H1 (cell line): Measurements from ENCODE around the gene TECR. TPM values are rescaled to one million over a fixed set of nuclear protein-coding genes. Genes with fewer than 3 reads are reported as not detected.
A peak's percentile ranks its signal among the peaks of the same experiment; 100 is the strongest.

Source experiments
- CTCF ChIA-PET: fragments of 300-600 bp; sonication (Branson Sonifier 250); formaldehyde crosslinking; loops from one replicate; lab custom pipeline; 2021; ENCODE audit not compliant: partially characterized antibody; lab: Charles Lee
- POLR2A ChIA-PET: fragments of 300-600 bp; sonication (Branson Sonifier 250); formaldehyde crosslinking; loops from one replicate; lab custom pipeline; 2021; ENCODE audit warnings: inconsistent platforms; ENCODE audit not compliant: partially characterized antibody; lab: Charles Lee
- DNase-seq, 2 experiments: peaks; one replicate each; pipeline versions ENCODE4 v3.0.0 to v3.0.0-alpha.2; 2010 to 2022; ENCODE audit warnings: low spot score in 2 of 2, low read depth in 1 of 2, mixed read lengths in 1 of 2
- FAIRE-seq: peaks from 2 replicates; lab custom pipeline; 2011; peaks lifted over from hg19 to GRCh38; lab: Jason Lieb, UNC
- H2AFZ ChIP-seq: 2 replicates; pipeline ENCODE4 v1.8.1; 2012; ENCODE audit warnings: low read length, inconsistent platforms
- H2AK5ac ChIP-seq: 2 replicates; pipeline ENCODE4 v1.6.1; 2013; ENCODE audit warnings: low read depth, low read length
- H2BK120ac ChIP-seq: replicated peaks from 2 replicates; pipeline ENCODE3; 2013; ENCODE audit warnings: low read depth, low read length, inconsistent platforms
- H2BK12ac ChIP-seq: 2 replicates; pipeline ENCODE4 v1.6.1; 2013; ENCODE audit warnings: low read depth, low read length
- H2BK15ac ChIP-seq: 2 replicates; pipeline ENCODE4 v1.6.1; 2013; ENCODE audit warnings: low read length
- H2BK20ac ChIP-seq: 2 replicates; pipeline ENCODE4 v1.6.1; 2013; ENCODE audit warnings: low read length
- H2BK5ac ChIP-seq: 2 replicates; pipeline ENCODE4 v1.6.1; 2013; ENCODE audit warnings: low read depth, low read length
- H3K14ac ChIP-seq: 2 replicates; pipeline ENCODE4 v1.6.1; 2013; ENCODE audit warnings: inconsistent platforms; ENCODE audit not compliant: insufficient read length
- H3K18ac ChIP-seq: 2 replicates; pipeline ENCODE4 v1.6.1; 2013; ENCODE audit warnings: low read length; ENCODE audit errors: extremely low read depth
- H3K23ac ChIP-seq: 2 replicates; pipeline ENCODE4 v1.6.1; 2013; ENCODE audit warnings: inconsistent platforms; ENCODE audit not compliant: insufficient read length
- H3K23me2 ChIP-seq: 2 replicates; pipeline ENCODE4 v1.6.1; 2013; ENCODE audit warnings: low read depth, low read length
- H3K27ac ChIP-seq: 2 replicates; pipeline ENCODE4 v1.6.1; 2011; ENCODE audit warnings: low read depth, low read length, inconsistent platforms
- H3K27me3 ChIP-seq, 4 experiments: replicated peaks in 1 of 4; 1 replicate in 1 of 4; 2 replicates in 3 of 4; pipeline versions ENCODE4 v1.6.1 to v1.8.1; 2011 to 2013; ENCODE audit warnings: low read length in 3 of 4, mild to moderate bottlenecking in 3 of 4, inconsistent platforms in 2 of 4, mixed read lengths in 2 of 4, moderate library complexity in 1 of 4; ENCODE audit not compliant: control insufficient read depth in 3 of 4, insufficient read depth in 3 of 4; ENCODE audit errors: extremely low read depth in 1 of 4
- H3K36me3 ChIP-seq, 4 experiments: 2 replicates each; pipeline versions ENCODE4 v1.6.1 to v1.8.1; 2011 to 2013; ENCODE audit warnings: mild to moderate bottlenecking in 4 of 4, low read length in 3 of 4, moderate library complexity in 2 of 4, control low read depth in 1 of 4, inconsistent platforms in 1 of 4; ENCODE audit not compliant: insufficient read depth in 4 of 4, control insufficient read depth in 2 of 4
- H3K4ac ChIP-seq: replicated peaks from 2 replicates; pipeline ENCODE3; 2013; ENCODE audit warnings: low read length, low read depth, mixed read lengths, inconsistent platforms; ENCODE audit not compliant: insufficient read length
- H3K4me1 ChIP-seq, 4 experiments: replicated peaks in 1 of 4; 1 replicate in 1 of 4; 2 replicates in 3 of 4; pipeline versions ENCODE4 v1.6.1 to v1.8.1; 2011 to 2013; ENCODE audit warnings: low read length in 3 of 4, inconsistent platforms in 2 of 4, mixed read lengths in 1 of 4; ENCODE audit not compliant: insufficient read depth in 4 of 4, control insufficient read depth in 3 of 4
- H3K4me2 ChIP-seq, 2 experiments: 2 replicates each; pipeline versions ENCODE4 v1.6.1 to v1.8.1; 2011 to 2013; ENCODE audit warnings: low read depth in 2 of 2, low read length in 2 of 2, control low read depth in 1 of 2, inconsistent platforms in 1 of 2, mild to moderate bottlenecking in 1 of 2; ENCODE audit not compliant: insufficient read depth in 1 of 2
- H3K4me3 ChIP-seq, 4 experiments: fragments of 200-600, 300-600 bp in 1 of 4; sonication (generic), shearing (Covaris generic), sonication (Bioruptor Twin) in 1 of 4; 2 replicates each; pipeline versions ENCODE4 v1.5.1 to v1.8.1; 2011 to 2016; ENCODE audit warnings: low read length in 4 of 4, low read depth in 3 of 4, control low read depth in 2 of 4, inconsistent platforms in 2 of 4, mild to moderate bottlenecking in 2 of 4, mixed read lengths in 1 of 4, moderate library complexity in 1 of 4; ENCODE audit not compliant: insufficient read depth in 2 of 4; ENCODE audit errors: extremely low read depth in 1 of 4
- H3K56ac ChIP-seq: replicated peaks from 2 replicates; pipeline ENCODE3; 2013; ENCODE audit warnings: low read depth, mild to moderate bottlenecking, mixed read lengths, low read length, inconsistent platforms; ENCODE audit not compliant: insufficient read length
- H3K79me1 ChIP-seq: 2 replicates; pipeline ENCODE4 v1.6.1; 2013; ENCODE audit warnings: low read depth, low read length, control low read depth
- H3K79me2 ChIP-seq, 2 experiments: 2 replicates each; pipeline versions ENCODE4 v1.6.1 to v1.8.1; 2012 to 2013; ENCODE audit warnings: low read length in 2 of 2, mild to moderate bottlenecking in 2 of 2, inconsistent platforms in 1 of 2; ENCODE audit not compliant: insufficient read depth in 2 of 2, control insufficient read depth in 1 of 2
- H3K9ac ChIP-seq, 4 experiments: replicated peaks in 1 of 4; 1 replicate in 1 of 4; 2 replicates in 3 of 4; pipeline versions ENCODE4 v1.6.1 to v1.8.1; 2011 to 2013; ENCODE audit warnings: low read depth in 3 of 4, low read length in 3 of 4, control low read depth in 2 of 4, mild to moderate bottlenecking in 2 of 4, moderate library complexity in 2 of 4, inconsistent platforms in 1 of 4; ENCODE audit errors: extremely low read depth in 1 of 4
- H3K9me3 ChIP-seq, 2 experiments: 2 replicates each; pipeline versions ENCODE4 v1.6.1 to v1.8.1; 2012 to 2013; ENCODE audit warnings: mild to moderate bottlenecking in 2 of 2, moderate library complexity in 2 of 2, control low read depth in 1 of 2, inconsistent platforms in 1 of 2, low read depth in 1 of 2, low read length in 1 of 2, mixed read lengths in 1 of 2; ENCODE audit not compliant: insufficient read depth in 2 of 2
- H4K20me1 ChIP-seq, 2 experiments: replicated peaks in 1 of 2; 2 replicates each; pipeline versions ENCODE3 to v1.8.1; 2011 to 2013; ENCODE audit warnings: inconsistent platforms in 2 of 2, low read length in 2 of 2, mild to moderate bottlenecking in 1 of 2; ENCODE audit not compliant: insufficient read depth in 2 of 2, control insufficient read depth in 1 of 2
- H4K5ac ChIP-seq: 2 replicates; pipeline ENCODE4 v1.6.1; 2013; ENCODE audit warnings: low read length, low read depth, mixed read lengths, inconsistent platforms; ENCODE audit not compliant: insufficient read length
- H4K8ac ChIP-seq: 2 replicates; pipeline ENCODE4 v1.8.0; 2013; ENCODE audit warnings: mild to moderate bottlenecking, moderate library complexity, low read length, inconsistent platforms; ENCODE audit not compliant: insufficient read depth; ENCODE audit errors: extremely low read depth
- H4K91ac ChIP-seq: replicated peaks from 2 replicates; pipeline ENCODE3; 2013; ENCODE audit warnings: low read length, mixed read lengths, inconsistent platforms; ENCODE audit not compliant: insufficient read length
- ATF3 ChIP-seq: IDR thresholded peaks from 2 replicates; pipeline ENCODE4 v1.6.1; 2011; ENCODE audit warnings: low read depth, mild to moderate bottlenecking, low read length; ENCODE audit not compliant: insufficient read depth
- BRCA1 ChIP-seq: IDR thresholded peaks from 2 replicates; pipeline ENCODE4 v1.6.1; 2012; ENCODE audit warnings: low read depth, low read length, improper control_type of control experiment
- CBX5 ChIP-seq: fragments of 300-800, 300-1000 bp; sonication (generic); IDR thresholded peaks from 2 replicates; pipeline ENCODE4 v1.7.1; 2016; ENCODE audit warnings: antibody characterized with exemption, low read length, low read depth
- CEBPB ChIP-seq: IDR thresholded peaks from 2 replicates; pipeline ENCODE4 v1.6.1; 2012; ENCODE audit warnings: low read depth, low read length
- CTBP2 ChIP-seq: IDR thresholded peaks from 2 replicates; pipeline ENCODE4 v1.7.0; 2011; ENCODE audit warnings: borderline replicate concordance, mild to moderate bottlenecking, moderate library complexity, mixed read lengths, low read length; ENCODE audit not compliant: insufficient read depth, insufficient read length
- EGR1 ChIP-seq: IDR thresholded peaks from 2 replicates; pipeline ENCODE4 v1.6.1; 2011; ENCODE audit warnings: low read depth, low read length, borderline replicate concordance
- NANOG ChIP-seq: IDR thresholded peaks from 2 replicates; pipeline ENCODE4 v1.6.1; 2011; ENCODE audit warnings: low read length, low read depth, mild to moderate bottlenecking, inconsistent platforms; ENCODE audit not compliant: insufficient read depth, poor library complexity, severe bottlenecking
- POU5F1 ChIP-seq: IDR thresholded peaks from 2 replicates; pipeline ENCODE4 v1.6.1; 2011; ENCODE audit warnings: low read depth, mild to moderate bottlenecking, low read length, moderate library complexity
- SIX5 ChIP-seq: IDR thresholded peaks from 2 replicates; pipeline ENCODE4 v1.6.1; 2011; ENCODE audit warnings: mild to moderate bottlenecking, low read depth, low read length
- SP1 ChIP-seq: IDR thresholded peaks from 2 replicates; pipeline ENCODE4 v1.6.1; 2011; ENCODE audit warnings: low read depth, low read length
- ZNF274 ChIP-seq: IDR thresholded peaks from 2 replicates; pipeline ENCODE4 v1.7.0; 2012; ENCODE audit warnings: low read length, borderline replicate concordance; ENCODE audit errors: extremely low read depth
- WGBS, 2 experiments: shearing (Covaris generic) in 1 of 2; methylation state at CpG; one replicate each; pipeline versions ENCODE4 v1.1.6 to v1.1.7; 2013 to 2015; ENCODE audit warnings: low lambda C conversion rate in 2 of 2, mixed read lengths in 2 of 2, inconsistent platforms in 1 of 2, low coverage in 1 of 2, missing lambda C conversion rate in 1 of 2; ENCODE audit not compliant: insufficient replicate concordance in 2 of 2, insufficient coverage in 1 of 2, insufficient read length in 1 of 2; ENCODE audit errors: extremely low coverage in 1 of 2, missing lambda C conversion rate in 1 of 2; 5-methylcytosine and 5-hydroxymethylcytosine counted together
- polyA plus RNA-seq, 7 experiments: library from polyadenylated mRNA; depleted of rRNA in 3 of 7; stranded (reverse) in 5 of 7; unstranded in 2 of 7; fragments of >200 nt in 5 of 7; fragments of 200-250 nt in 2 of 7; gene quantifications; 1 replicate in 5 of 7; 2 replicates in 1 of 7; 4 replicates in 1 of 7; pipeline versions ENCODE4 v1.2.1 to v1.2.3, GENCODE V29; 2011 to 2013; ENCODE audit warnings: missing spikeins in 2 of 7, mixed read lengths in 2 of 7
- total RNA-seq: library from RNA; stranded (reverse); fragmentation: NEBNext Ultra II Directional; extraction: Animal tissue kit (Norgen Biotek cat#: 25700); gene quantifications from 2 replicates; pipeline ENCODE4 v1.2.1, GENCODE V29; 2021

The TECR gene
- total and polyA plus RNA-seq, 2 of the 8 experiments (the other 6 are each of a cell fraction or from before 2014, with no cell fraction given): 172 to 405 TPM

- DNase-seq (no peak), FAIRE-seq (no peak)
- no peak overlapping the region for H4K91ac ChIP-seq
- WGBS, 2 experiments: 73% methylated on average over 6 of the region's 6 CpGs; no CpG with 5 or more reads in 1 of the 2 experiments
- H2BK15ac ChIP-seq: no peak overlapping the region
- POLR2A ChIA-PET: interaction anchor here (0.5 to 2.2 kb wide), 6 partner anchors 7 to 751 kb away, joined by 3 to 7 read pairs (median 3); partner anchors contain the start of genes C19orf53, DNAJB1 and GIPC1
- no peak overlapping the region for H2BK120ac ChIP-seq
- H2BK20ac ChIP-seq: no peak overlapping the region
- H3K14ac ChIP-seq: no peak overlapping the region
- no peaks in the 10 kb centered on the region for H3K36me3 ChIP-seq
- H2AFZ ChIP-seq: peak overlapping the region; percentile 84; the same call in 1 of the 2 replicates
- H2BK5ac ChIP-seq: 0 out of 2 replicates have a peak overlapping the region, but pooled peaks have one; percentile 31
- no peaks in the 10 kb centered on the region for H4K20me1 ChIP-seq
- no peaks in the 10 kb centered on the region for H3K9me3 ChIP-seq
- peaks cover 6% of the 10 kb centered on the region for H3K79me1 ChIP-seq
- H3K4ac ChIP-seq: no peak overlapping the region
- peaks cover 4 to 10% of the 10 kb centered on the region in 2 experiments for H3K79me2 ChIP-seq
- CTCF ChIA-PET: interaction anchor here (0.8 to 1.1 kb wide), 3 partner anchors 20 to 45 kb away, joined by 3 to 4 read pairs (median 3); no protein-coding TSS in a partner anchor
- no peak overlapping the region for H2AK5ac ChIP-seq
- H3K23me2 ChIP-seq: peaks cover 4% of the 10 kb centered on the region
- H3K23ac ChIP-seq: no peak overlapping the region
- no peak overlapping the region for H3K4me3 ChIP-seq
- H3K4me2 ChIP-seq: no peak overlapping the region
- no peak overlapping the region for H3K18ac ChIP-seq
- no peak overlapping the region for H2BK12ac ChIP-seq
- no peak overlapping the region for H4K5ac ChIP-seq
- peaks cover 0 to 2% (median 1%) of the 10 kb centered on the region in 4 experiments; a peak in 3 of 7 replicates for H3K4me1 ChIP-seq
- H3K56ac ChIP-seq: no peak overlapping the region
- no peaks in the 10 kb centered on the region for H3K27me3 ChIP-seq
- H3K9ac ChIP-seq: no peak overlapping the region; a peak in 2 of 7 replicates
- no peak overlapping the region for H3K27ac ChIP-seq
- no peak overlapping the region for H4K8ac ChIP-seq
- TF ChIP-seq NANOG (no peak), BRCA1 (no peak), CEBPB (no peak), ATF3 (no peak), ZNF274 (no peak), SIX5 (no peak), CBX5 (no peak), POU5F1 (no peak), CTBP2 (no peak), EGR1 (no peak), SP1 (no peak)
Observed at GRCh38 chr19:14525729-14526128, 3.7 kb upstream of the TECR start.
